DND-41 (cell line): ENCODE data around the gene MBD3L5.

Source experiments
- EZH2 ChIP-seq: IDR thresholded peaks from 3 replicates; pipeline ENCODE4 v1.6.1; 2012; ENCODE audit warnings: borderline replicate concordance, low read depth, mild to moderate bottlenecking, moderate library complexity, low read length, inconsistent platforms; ENCODE audit not compliant: severe bottlenecking
- TF ChIP-seq, protein P1 (sequence below): IDR thresholded peaks from 2 replicates; pipeline ENCODE4 v1.5.1; 2012; ENCODE audit warnings: borderline replicate concordance, low read length, moderate library complexity, mild to moderate bottlenecking; ENCODE audit not compliant: poor library complexity, severe bottlenecking; ENCODE audit errors: extremely low read depth

DNA sequence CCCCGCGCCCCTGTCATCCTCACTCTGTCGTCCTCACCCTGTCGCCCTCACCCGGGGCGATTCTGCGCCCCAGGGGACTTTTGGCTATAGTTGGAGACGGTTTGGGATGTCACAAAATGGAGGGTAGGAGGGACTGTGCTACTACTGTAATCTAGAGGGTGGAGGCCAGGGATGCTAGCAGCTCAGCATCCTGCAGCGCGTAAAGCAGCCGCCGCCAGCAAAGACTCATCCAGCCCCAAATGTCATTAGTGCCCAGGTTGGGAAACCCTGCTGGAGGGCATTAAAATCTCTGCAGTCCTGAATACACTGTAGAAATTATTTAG lies 39.5 kb downstream of the MBD3L5 start:
- TF ChIP-seq, protein P1, sequence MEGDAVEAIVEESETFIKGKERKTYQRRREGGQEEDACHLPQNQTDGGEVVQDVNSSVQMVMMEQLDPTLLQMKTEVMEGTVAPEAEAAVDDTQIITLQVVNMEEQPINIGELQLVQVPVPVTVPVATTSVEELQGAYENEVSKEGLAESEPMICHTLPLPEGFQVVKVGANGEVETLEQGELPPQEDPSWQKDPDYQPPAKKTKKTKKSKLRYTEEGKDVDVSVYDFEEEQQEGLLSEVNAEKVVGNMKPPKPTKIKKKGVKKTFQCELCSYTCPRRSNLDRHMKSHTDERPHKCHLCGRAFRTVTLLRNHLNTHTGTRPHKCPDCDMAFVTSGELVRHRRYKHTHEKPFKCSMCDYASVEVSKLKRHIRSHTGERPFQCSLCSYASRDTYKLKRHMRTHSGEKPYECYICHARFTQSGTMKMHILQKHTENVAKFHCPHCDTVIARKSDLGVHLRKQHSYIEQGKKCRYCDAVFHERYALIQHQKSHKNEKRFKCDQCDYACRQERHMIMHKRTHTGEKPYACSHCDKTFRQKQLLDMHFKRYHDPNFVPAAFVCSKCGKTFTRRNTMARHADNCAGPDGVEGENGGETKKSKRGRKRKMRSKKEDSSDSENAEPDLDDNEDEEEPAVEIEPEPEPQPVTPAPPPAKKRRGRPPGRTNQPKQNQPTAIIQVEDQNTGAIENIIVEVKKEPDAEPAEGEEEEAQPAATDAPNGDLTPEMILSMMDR = no peak
- TF ChIP-seq EZH2 = no peak
